Measurements from ENCODE around the gene GLIS2.

- TF ChIP-seq EZH2 (IDR thresholded peaks at IDR 0.05; ENCODE audit: low read depth) (no peak), CTCF (conservative IDR thresholded peaks at IDR 0.05) (no peak)
Observed at GRCh38 chr16:4270595-4270994, 45.3 kb upstream of the GLIS2 start.

All from PC-9 (cell line).